PFSK-1 (cell line): Measurements from ENCODE around the gene ADGRA1.

Experiments
- FOXP2 ChIP-seq: optimal IDR thresholded peaks from 2 replicates; pipeline ENCODE3; 2011; ENCODE audit warnings: borderline replicate concordance, control low read depth, inconsistent platforms; ENCODE audit not compliant: insufficient read depth; ENCODE audit errors: extremely low read length, extremely low read depth
- POLR2AphosphoS5 ChIP-seq: IDR thresholded peaks from 2 replicates; pipeline ENCODE4 v1.6.1; 2012; ENCODE audit warnings: low read depth, mild to moderate bottlenecking, control low read depth, low read length, moderate library complexity
- SIN3A ChIP-seq: IDR thresholded peaks from 2 replicates; pipeline ENCODE4 v1.6.1; 2012; ENCODE audit warnings: mild to moderate bottlenecking, low read length, moderate library complexity, borderline replicate concordance; ENCODE audit not compliant: insufficient read depth
- TAF1 ChIP-seq: IDR thresholded peaks from 2 replicates; pipeline ENCODE4 v1.6.1; 2012; ENCODE audit warnings: low read length, control low read depth, borderline replicate concordance; ENCODE audit not compliant: insufficient read depth
- TF ChIP-seq, protein P1 (sequence below), 2 experiments: IDR thresholded peaks; 2 replicates each; pipeline versions ENCODE4 v1.6.1 to v1.8.0; 2011 to 2012; ENCODE audit warnings: low read depth in 2 of 2, low read length in 2 of 2, control low read depth in 1 of 2, inconsistent platforms in 1 of 2, mild to moderate bottlenecking in 1 of 2, moderate library complexity in 1 of 2; ENCODE audit not compliant: insufficient read depth in 1 of 2

ADGRA1 gene

DNA sequence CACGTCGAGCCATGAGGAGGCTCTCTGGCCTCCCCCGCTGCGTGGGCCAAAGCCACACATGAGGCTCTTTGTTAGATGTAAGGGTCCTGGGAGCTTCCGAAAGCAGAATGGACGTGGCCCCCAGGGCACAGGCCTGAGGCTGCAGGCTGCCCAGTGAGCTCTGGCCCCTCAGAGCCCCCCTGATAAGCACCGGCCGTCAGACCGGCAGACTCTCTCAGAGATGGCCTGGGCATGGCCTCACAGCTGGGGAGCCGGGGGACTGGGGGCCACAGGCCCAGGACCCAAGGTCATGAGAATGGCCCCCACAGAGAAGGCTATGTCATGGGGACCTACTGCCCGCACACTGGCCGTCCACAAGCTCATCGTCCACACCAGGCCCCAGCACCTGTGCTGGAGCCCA is 31.7 kb upstream of the ADGRA1 start:
- TF ChIP-seq FOXP2 (no peak), TAF1 (no peak)

DNA sequence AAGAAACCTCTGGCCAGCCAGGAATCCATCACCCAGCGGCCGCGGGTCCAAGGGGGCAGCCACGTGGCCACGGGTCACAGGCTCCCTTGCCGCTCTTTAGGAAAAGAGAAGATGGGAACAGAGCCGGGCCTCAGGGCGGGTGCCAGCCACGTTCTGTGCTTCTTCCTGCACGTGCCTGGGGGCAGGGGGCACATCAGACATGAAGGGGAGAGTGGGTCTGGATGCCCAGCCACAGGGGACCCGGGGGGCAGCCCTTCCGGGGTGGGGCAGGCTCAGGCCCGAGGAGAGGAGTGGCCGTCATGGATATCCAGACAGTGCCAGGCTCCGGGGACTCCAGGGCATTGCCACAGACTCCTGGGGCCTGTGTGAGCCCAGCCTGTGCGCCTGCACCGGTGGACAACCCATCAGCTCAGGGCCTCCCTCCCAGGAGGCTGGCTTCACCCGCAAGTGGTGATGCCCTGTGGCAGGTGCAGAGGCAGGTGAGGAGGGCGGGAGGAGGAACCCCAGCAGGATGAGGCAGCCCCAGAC is 31.0 kb upstream of the ADGRA1 start:
- TF ChIP-seq, protein P1, sequence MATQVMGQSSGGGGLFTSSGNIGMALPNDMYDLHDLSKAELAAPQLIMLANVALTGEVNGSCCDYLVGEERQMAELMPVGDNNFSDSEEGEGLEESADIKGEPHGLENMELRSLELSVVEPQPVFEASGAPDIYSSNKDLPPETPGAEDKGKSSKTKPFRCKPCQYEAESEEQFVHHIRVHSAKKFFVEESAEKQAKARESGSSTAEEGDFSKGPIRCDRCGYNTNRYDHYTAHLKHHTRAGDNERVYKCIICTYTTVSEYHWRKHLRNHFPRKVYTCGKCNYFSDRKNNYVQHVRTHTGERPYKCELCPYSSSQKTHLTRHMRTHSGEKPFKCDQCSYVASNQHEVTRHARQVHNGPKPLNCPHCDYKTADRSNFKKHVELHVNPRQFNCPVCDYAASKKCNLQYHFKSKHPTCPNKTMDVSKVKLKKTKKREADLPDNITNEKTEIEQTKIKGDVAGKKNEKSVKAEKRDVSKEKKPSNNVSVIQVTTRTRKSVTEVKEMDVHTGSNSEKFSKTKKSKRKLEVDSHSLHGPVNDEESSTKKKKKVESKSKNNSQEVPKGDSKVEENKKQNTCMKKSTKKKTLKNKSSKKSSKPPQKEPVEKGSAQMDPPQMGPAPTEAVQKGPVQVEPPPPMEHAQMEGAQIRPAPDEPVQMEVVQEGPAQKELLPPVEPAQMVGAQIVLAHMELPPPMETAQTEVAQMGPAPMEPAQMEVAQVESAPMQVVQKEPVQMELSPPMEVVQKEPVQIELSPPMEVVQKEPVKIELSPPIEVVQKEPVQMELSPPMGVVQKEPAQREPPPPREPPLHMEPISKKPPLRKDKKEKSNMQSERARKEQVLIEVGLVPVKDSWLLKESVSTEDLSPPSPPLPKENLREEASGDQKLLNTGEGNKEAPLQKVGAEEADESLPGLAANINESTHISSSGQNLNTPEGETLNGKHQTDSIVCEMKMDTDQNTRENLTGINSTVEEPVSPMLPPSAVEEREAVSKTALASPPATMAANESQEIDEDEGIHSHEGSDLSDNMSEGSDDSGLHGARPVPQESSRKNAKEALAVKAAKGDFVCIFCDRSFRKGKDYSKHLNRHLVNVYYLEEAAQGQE (IDR thresholded peaks at IDR 0.05; ENCODE audit: insufficient read depth in 1 of 2, low read depth in 2 of 2, low read length in 2 of 2), result no peak
- TF ChIP-seq FOXP2 (no peak), TAF1 (no peak), POLR2AphosphoS5 (no peak), SIN3A (no peak)

DNA sequence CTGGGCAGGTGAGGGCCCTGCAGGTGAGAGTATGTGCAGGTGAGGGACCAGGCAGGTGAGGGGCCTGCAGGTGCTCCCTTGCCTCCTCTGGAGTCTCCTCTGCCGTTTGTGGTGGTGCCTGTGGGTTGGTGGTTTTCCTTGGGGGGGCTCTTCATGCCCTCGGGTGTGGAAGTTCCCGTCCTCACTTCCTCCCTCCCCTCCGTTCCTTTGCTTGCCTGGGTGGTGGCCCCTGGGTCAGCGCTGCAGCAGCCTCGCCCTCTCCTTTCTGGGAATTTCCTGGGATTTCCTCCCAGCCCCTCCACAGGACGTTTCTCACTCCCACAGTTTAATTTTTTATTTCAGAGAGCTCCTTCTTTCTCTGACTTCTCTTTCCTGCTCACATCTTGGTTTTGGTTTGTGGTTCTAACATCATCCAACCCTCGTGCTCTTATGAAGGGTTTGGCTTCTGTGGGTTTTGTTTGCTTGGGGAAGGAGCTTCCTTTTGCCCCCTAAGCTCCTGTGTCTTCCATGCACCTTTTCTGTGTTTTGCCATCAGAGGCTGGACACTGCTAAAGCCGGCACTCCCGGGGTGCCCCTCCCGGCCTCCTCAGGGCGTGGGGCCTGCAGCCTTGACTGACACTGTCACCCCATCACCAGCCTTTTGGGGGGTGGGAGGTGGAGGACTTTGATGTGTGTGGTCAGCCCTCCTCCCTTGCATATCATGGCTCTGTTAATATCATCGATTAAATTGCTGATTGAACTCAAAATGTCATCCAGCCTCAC is 29.2 kb upstream of the ADGRA1 start:
- TF ChIP-seq SIN3A, result no peak
- TF ChIP-seq POLR2AphosphoS5, result no peak
- TF ChIP-seq, protein P1 (IDR thresholded peaks at IDR 0.05; ENCODE audit: insufficient read depth in 1 of 2, low read depth in 2 of 2, low read length in 2 of 2), result no peak
- no peak for TF ChIP-seq TAF1
- TF ChIP-seq FOXP2, result no peak

DNA sequence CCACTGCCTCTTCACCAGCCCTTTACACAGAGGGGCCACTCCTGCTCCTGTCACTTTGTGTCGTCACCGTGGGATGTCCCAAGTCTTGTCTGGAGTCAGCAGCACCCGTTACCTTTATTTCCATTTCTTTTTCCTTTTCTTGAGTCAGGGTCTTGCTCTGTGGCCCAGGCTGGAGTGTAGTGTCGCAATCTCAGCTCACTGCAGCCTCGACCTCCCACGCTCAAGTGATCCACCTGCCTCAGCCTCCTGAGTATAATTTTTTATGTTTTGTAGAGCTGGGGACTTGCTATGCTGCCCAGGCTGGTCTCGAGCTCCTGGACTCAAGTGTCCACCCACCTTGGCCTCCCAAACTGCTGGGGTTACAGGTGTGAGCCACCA is 28.6 kb upstream of the ADGRA1 start:
- TF ChIP-seq FOXP2, result no peak

DNA sequence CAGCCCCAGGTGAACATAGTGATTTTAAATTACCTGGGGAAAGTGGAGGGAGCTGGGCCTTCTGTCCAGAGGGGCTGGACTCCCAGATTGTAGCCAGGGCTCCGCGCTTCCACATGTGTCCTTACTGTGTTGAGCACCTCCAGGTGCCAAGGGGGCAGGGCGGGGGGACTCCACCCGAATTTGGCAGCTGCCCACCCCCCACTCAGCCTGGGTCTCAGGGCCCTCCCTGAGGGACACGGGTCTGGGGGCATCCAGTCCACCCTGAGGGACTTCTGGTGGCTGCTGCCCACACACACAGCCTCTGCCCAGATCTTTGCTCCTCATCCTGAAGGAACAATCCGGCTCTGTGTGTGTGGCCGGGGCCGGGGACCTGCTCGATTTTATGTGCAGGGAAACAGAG is 28.2 kb upstream of the ADGRA1 start:
- TF ChIP-seq SIN3A, result no peak
- TF ChIP-seq TAF1, result no peak

DNA sequence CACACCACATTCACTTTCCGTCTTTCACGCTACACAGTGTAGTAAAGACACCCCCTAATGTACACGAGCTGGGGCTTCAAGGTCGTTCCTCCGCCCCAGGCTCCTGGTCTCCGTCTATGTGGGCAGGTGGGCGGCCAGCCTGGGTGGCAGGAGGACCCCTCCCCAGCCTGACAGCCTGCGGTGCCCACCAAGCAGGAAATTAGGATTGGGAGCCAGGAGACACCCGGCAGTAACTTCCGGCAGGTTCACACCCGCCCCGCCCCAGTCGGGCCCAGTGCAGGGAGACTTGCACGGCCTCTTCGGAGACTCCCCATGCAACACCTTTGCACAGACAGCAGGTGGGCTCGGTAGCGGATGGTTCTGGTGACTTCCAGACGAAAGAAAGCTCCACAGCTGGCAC is 27.7 kb upstream of the ADGRA1 start:
- TF ChIP-seq TAF1 (no peak), FOXP2 (no peak), SIN3A (no peak), POLR2AphosphoS5 (no peak)
- TF ChIP-seq, protein P1 (IDR thresholded peaks at IDR 0.05; ENCODE audit: insufficient read depth in 1 of 2, low read depth in 2 of 2, low read length in 2 of 2), result no peak
